ENCODE results near the gene SLC28A3.
"Not testable (repeated sequence)": the region's sequence is repeated elsewhere in the genome, so short reads cannot be mapped to it uniquely, and the experiment has no call there.

Gene SLC28A3

GRCh38 chr9:84340535-84340934 lies at the start of gene SLC28A3:
Gene SLC28A3, minus strand, starts transcription at chr9:84340758. Its CDS starts 125 bp downstream, at chr9:84340633.
- no peak for DNase-seq (ENCODE audit: low read depth, low spot score)
- peak within 1 kb of the TSS; percentile 55 for H3K27ac ChIP-seq

GRCh38 chr9:84390254-84390653 lies 49.7 kb upstream of the SLC28A3 start:
- peak overlapping the region; percentile 32 for H3K27ac ChIP-seq
- peak; percentile 37 for DNase-seq (ENCODE audit: low read depth, low spot score)

- H3K27ac ChIP-seq: no peak overlapping the region
- DNase-seq (ENCODE audit: low read depth, low spot score): no peak
Measured at GRCh38 chr9:84387821-84388220, 47.3 kb upstream of the SLC28A3 start.

GRCh38 chr9:84386753-84387152 lies 46.2 kb upstream of the SLC28A3 start:
- DNase-seq (ENCODE audit: low read depth, low spot score): no peak
- H3K27ac ChIP-seq: no peak overlapping the region

GRCh38 chr9:84385386-84386040 lies 45.0 kb upstream of the SLC28A3 start:
- H3K27ac ChIP-seq: no peak overlapping the region
- no peak for DNase-seq (ENCODE audit: low read depth, low spot score)

GRCh38 chr9:84384617-84385016 lies 44.1 kb upstream of the SLC28A3 start:
- no peak overlapping the region for H3K27ac ChIP-seq
- no peak for DNase-seq (ENCODE audit: low read depth, low spot score)

- no peak for DNase-seq (ENCODE audit: low read depth, low spot score)
- no peak overlapping the region for H3K27ac ChIP-seq
Measured at GRCh38 chr9:84383178-84383577, 42.6 kb upstream of the SLC28A3 start.

GRCh38 chr9:84382720-84383119 lies 42.2 kb upstream of the SLC28A3 start:
- DNase-seq (ENCODE audit: low read depth, low spot score): no peak
- H3K27ac ChIP-seq: no peak overlapping the region

GRCh38 chr9:84381508-84381907 lies 41.0 kb upstream of the SLC28A3 start:
- DNase-seq (ENCODE audit: low read depth, low spot score): no peak
- H3K27ac ChIP-seq: no peak overlapping the region

- DNase-seq (ENCODE audit: low read depth, low spot score): no peak
- H3K27ac ChIP-seq: no peak overlapping the region
Measured at GRCh38 chr9:84379740-84380139, 39.2 kb upstream of the SLC28A3 start.

- H3K27ac ChIP-seq: no peak overlapping the region
- DNase-seq (ENCODE audit: low read depth, low spot score): no peak
Measured at GRCh38 chr9:84375954-84376353, 35.4 kb upstream of the SLC28A3 start.

GRCh38 chr9:84374516-84374915 lies 34.0 kb upstream of the SLC28A3 start:
- H3K27ac ChIP-seq: no peak overlapping the region
- no peak for DNase-seq (ENCODE audit: low read depth, low spot score)

GRCh38 chr9:84374013-84374412 lies 33.5 kb upstream of the SLC28A3 start:
- DNase-seq (ENCODE audit: low read depth, low spot score): no peak
- H3K27ac ChIP-seq: no peak overlapping the region

GRCh38 chr9:84371737-84372136 lies 31.2 kb upstream of the SLC28A3 start:
- H3K27ac ChIP-seq: no peak overlapping the region
- DNase-seq (ENCODE audit: low read depth, low spot score): peak; percentile 33

- no peak for DNase-seq (ENCODE audit: low read depth, low spot score)
- no peak overlapping the region for H3K27ac ChIP-seq
Measured at GRCh38 chr9:84368601-84369000, 28.0 kb upstream of the SLC28A3 start.

- H3K27ac ChIP-seq; DNase-seq (ENCODE audit: low read depth, low spot score): not testable (repeated sequence)
Measured at GRCh38 chr9:84367726-84368125, 27.2 kb upstream of the SLC28A3 start.

- DNase-seq (ENCODE audit: low read depth, low spot score): no peak
- H3K27ac ChIP-seq: no peak overlapping the region
Measured at GRCh38 chr9:84366683-84367082, 26.1 kb upstream of the SLC28A3 start.

GRCh38 chr9:84364894-84365490 lies 24.4 kb upstream of the SLC28A3 start:
- H3K27ac ChIP-seq; DNase-seq (ENCODE audit: low read depth, low spot score): not testable (repeated sequence)

GRCh38 chr9:84361645-84362044 lies 21.1 kb upstream of the SLC28A3 start:
- no peak for DNase-seq (ENCODE audit: low read depth, low spot score)
- no peak overlapping the region for H3K27ac ChIP-seq

- no peak for DNase-seq (ENCODE audit: low read depth, low spot score)
Measured at GRCh38 chr9:84357275-84357674, 16.7 kb upstream of the SLC28A3 start.

GRCh38 chr9:84354035-84354434 lies 13.5 kb upstream of the SLC28A3 start:
- H3K27ac ChIP-seq: no peak overlapping the region
- no peak for DNase-seq (ENCODE audit: low read depth, low spot score)

More at GRCh38 chr9:84357275-84357674, 16.7 kb upstream of the SLC28A3 start:
- no peak overlapping the region for H3K27ac ChIP-seq

GRCh38 chr9:84349671-84350070 lies 9.1 kb upstream of the SLC28A3 start:
- DNase-seq (ENCODE audit: low read depth, low spot score): peak; percentile 39
- no peak overlapping the region for H3K27ac ChIP-seq
